GM10266 (cell line): Measurements from ENCODE around the gene OAF.

Source experiments
- DNase-seq: peaks from one replicate; pipeline ENCODE4 v3.0.0; 2012; ENCODE audit errors: extremely low spot score
- CTCF ChIP-seq: IDR thresholded peaks from 2 replicates; pipeline ENCODE4 v1.5.1; 2012; ENCODE audit warnings: mild to moderate bottlenecking, low read depth; ENCODE audit not compliant: control insufficient read depth, insufficient read depth; ENCODE audit errors: missing control alignments

The OAF gene

GRCh38 chr11:120212259-120212878, 1.5 kb downstream of the OAF start:
- no peak for TF ChIP-seq CTCF
- no peak for DNase-seq

- DNase-seq, result no peak
- no peak for TF ChIP-seq CTCF
Observed at GRCh38 chr11:120212926-120213325, 2.1 kb downstream of the OAF start.

GRCh38 chr11:120214581-120214980, 3.7 kb downstream of the OAF start:
- no peak for TF ChIP-seq CTCF
- DNase-seq, result no peak

GRCh38 chr11:120215634-120216033, 4.8 kb downstream of the OAF start:
- DNase-seq, result no peak

GRCh38 chr11:120216426-120217102, 5.7 kb downstream of the OAF start:
- DNase-seq, result no peak
- no peak for TF ChIP-seq CTCF

More at GRCh38 chr11:120215634-120216033, 4.8 kb downstream of the OAF start:
- TF ChIP-seq CTCF, result no peak

GRCh38 chr11:120217526-120217925, 6.7 kb downstream of the OAF start:
- no peak for TF ChIP-seq CTCF
- no peak for DNase-seq

GRCh38 chr11:120217941-120218694, 7.3 kb downstream of the OAF start:
- no peak for TF ChIP-seq CTCF
- no peak for DNase-seq
